Measurements from ENCODE around the gene ANKRD44.
A peak's percentile ranks its signal among the peaks of the same experiment; 100 is the strongest.

ANKRD44 gene

GRCh38 chr2:197031803-197032202 lies 278.8 kb downstream of the ANKRD44 start:
- TF ChIP-seq GATA3 (IDR thresholded peaks at IDR 0.05; ENCODE audit: low read depth, low read length) (no peak), GATA2 (IDR thresholded peaks at IDR 0.05; ENCODE audit: low read depth, low read length) (no peak)

- TF ChIP-seq GATA3 (IDR thresholded peaks at IDR 0.05; ENCODE audit: low read depth, low read length) (no peak), GATA2 (IDR thresholded peaks at IDR 0.05; ENCODE audit: low read depth, low read length) (no peak)
Observed at GRCh38 chr2:197030090-197030489, 280.5 kb downstream of the ANKRD44 start.

GRCh38 chr2:197028633-197029032 lies 281.9 kb downstream of the ANKRD44 start:
- TF ChIP-seq GATA3 (IDR thresholded peaks at IDR 0.05; ENCODE audit: low read depth, low read length) = no peak
- no peak for TF ChIP-seq GATA2 (IDR thresholded peaks at IDR 0.05; ENCODE audit: low read depth, low read length)

- TF ChIP-seq GATA2 (IDR thresholded peaks at IDR 0.05; ENCODE audit: low read depth, low read length) = no peak
- no peak for TF ChIP-seq GATA3 (IDR thresholded peaks at IDR 0.05; ENCODE audit: low read depth, low read length)
Observed at GRCh38 chr2:197028230-197028629, 282.4 kb downstream of the ANKRD44 start.

- TF ChIP-seq GATA3 (IDR thresholded peaks at IDR 0.05; ENCODE audit: low read depth, low read length) = no peak
- TF ChIP-seq GATA2 (IDR thresholded peaks at IDR 0.05; ENCODE audit: low read depth, low read length) = no peak
Observed at GRCh38 chr2:197024206-197024605, 286.4 kb downstream of the ANKRD44 start.

- TF ChIP-seq GATA3 (IDR thresholded peaks at IDR 0.05; ENCODE audit: low read depth, low read length) = 0 out of 2 replicates have a peak, but pooled peaks have one; percentile 7
- TF ChIP-seq GATA2 (IDR thresholded peaks at IDR 0.05; ENCODE audit: low read depth, low read length) = no peak
Observed at GRCh38 chr2:197013098-197013497, 297.5 kb downstream of the ANKRD44 start.

GRCh38 chr2:197011801-197012641 lies 298.6 kb downstream of the ANKRD44 start:
- TF ChIP-seq GATA2 (IDR thresholded peaks at IDR 0.05; ENCODE audit: low read depth, low read length) (no peak), GATA3 (IDR thresholded peaks at IDR 0.05; ENCODE audit: low read depth, low read length) (no peak)

- TF ChIP-seq GATA3 (IDR thresholded peaks at IDR 0.05; ENCODE audit: low read depth, low read length) = no peak
- no peak for TF ChIP-seq GATA2 (IDR thresholded peaks at IDR 0.05; ENCODE audit: low read depth, low read length)
Observed at GRCh38 chr2:197011021-197011417, 299.6 kb downstream of the ANKRD44 start.

- no peak for TF ChIP-seq GATA3 (IDR thresholded peaks at IDR 0.05; ENCODE audit: low read depth, low read length)
Observed at GRCh38 chr2:197010200-197011020, 300.2 kb downstream of the ANKRD44 start.

- TF ChIP-seq GATA3 (IDR thresholded peaks at IDR 0.05; ENCODE audit: low read depth, low read length) = no peak
- no peak for TF ChIP-seq GATA2 (IDR thresholded peaks at IDR 0.05; ENCODE audit: low read depth, low read length)
Observed at GRCh38 chr2:197007716-197008628, 302.6 kb downstream of the ANKRD44 start.

GRCh38 chr2:197001921-197002320 lies 308.7 kb downstream of the ANKRD44 start:
- no peak for TF ChIP-seq GATA3 (IDR thresholded peaks at IDR 0.05; ENCODE audit: low read depth, low read length)
- TF ChIP-seq GATA2 (IDR thresholded peaks at IDR 0.05; ENCODE audit: low read depth, low read length) = no peak

GRCh38 chr2:196995757-196996314 lies 314.7 kb downstream of the ANKRD44 start:
- no peak for TF ChIP-seq GATA3 (IDR thresholded peaks at IDR 0.05; ENCODE audit: low read depth, low read length)
- no peak for TF ChIP-seq GATA2 (IDR thresholded peaks at IDR 0.05; ENCODE audit: low read depth, low read length)

- TF ChIP-seq GATA2 (IDR thresholded peaks at IDR 0.05; ENCODE audit: low read depth, low read length) (no peak), GATA3 (IDR thresholded peaks at IDR 0.05; ENCODE audit: low read depth, low read length) (no peak)
Observed at GRCh38 chr2:196994764-196995163, 315.8 kb downstream of the ANKRD44 start.
